NCI-H526 (cell line): ENCODE data around the gene SIDT1.
"Not testable (repeated sequence)": the region's sequence is repeated elsewhere in the genome, so short reads cannot be mapped to it uniquely, and the experiment has no call there.

ENCODE experiments used
- DNase-seq, 2 experiments: peaks; one replicate each; lab custom pipeline; 2025; lab: John Stamatoyannopoulos, UW

SIDT1 gene

DNA sequence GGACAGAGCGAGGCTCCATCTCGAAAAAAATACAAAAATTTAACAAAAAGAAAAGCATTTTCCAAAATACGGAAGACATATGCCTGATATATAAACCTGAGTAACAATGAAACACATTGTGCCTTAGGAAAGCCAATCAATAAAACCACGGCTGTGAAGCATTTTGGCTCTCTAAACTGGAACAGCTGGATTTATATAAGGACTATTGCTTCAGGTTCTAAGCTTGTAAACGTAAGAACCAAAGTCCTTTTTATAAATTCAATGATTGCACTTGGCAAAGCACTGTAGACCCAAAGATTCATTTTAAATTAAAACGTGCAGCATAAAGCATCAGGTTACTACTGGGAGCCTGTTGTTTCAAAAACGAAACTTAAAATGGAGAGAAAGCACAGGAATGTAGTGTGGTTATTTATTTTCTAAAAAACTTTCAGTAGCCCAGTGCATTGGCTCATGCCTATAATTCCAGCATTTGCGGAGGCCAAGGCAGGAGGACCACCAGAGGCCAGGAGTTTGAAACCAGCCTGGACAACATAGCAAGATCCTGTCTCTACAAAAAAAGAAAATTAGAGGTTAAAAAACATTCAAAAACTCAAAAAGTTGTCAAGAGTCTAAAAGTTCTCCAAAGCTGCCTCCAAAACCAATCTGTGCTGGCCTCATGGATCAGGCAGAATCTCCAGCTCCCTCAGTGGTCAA, 102.6 kb downstream of the SIDT1 start:
- DNase-seq: no peak

DNA sequence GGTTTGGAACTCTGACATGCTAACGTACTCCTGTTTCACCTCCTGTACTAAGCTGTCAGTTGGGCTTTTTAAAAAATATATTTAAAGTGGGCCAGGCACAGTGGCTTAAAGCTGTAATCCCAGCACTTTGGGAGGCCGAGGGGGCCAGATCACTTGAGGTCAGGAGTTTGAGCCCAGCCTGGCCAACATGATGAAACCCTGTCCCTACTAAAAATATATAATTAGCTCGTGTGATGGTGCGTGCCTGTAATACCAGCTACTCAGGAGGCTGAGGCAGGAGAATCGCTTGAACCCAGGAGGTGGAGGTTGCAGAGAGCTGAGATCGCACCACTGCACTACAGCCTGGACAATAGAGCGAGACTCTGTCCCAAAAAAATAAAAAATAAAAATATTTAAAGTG, 103.7 kb downstream of the SIDT1 start:
- not testable (repeated sequence) for DNase-seq

DNA sequence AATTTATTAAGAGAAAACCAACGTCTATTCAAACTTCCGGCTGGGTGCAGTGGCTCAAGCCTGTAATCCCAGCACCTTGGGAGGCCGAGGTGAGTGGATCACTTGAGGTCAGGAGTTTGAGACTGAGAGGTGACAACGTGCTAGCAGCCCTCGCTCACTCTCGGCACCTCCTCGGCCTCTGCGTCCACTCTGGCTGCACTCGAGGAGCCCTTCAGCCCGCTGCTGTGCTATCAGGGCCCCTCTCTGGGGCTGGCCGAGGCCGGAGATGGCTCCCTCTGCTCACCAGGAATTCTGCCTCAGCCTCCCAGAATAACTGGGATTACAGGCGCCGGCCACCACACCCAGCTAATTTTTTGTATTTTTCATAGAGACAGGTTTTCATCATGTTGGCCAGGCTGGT, 105.4 kb downstream of the SIDT1 start:
- DNase-seq: no peak

DNA sequence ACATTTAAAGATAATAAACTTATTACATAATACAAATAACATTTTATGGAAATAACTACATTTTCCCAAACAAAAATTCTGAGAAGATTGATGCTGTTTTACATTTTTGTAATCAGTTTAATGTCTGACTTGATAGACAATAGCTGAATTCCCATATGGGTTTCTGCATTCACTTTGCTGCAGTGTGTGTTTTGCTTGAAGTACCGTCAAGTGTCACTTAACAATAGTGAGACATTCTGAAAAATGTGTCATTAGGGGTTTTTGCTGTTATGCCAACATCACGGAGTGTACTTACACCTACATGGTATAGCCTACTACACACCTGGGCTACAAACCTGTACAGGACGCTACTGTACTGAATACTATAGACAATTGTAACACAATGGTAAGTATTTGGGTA, 106.6 kb downstream of the SIDT1 start:
- no peak for DNase-seq

DNA sequence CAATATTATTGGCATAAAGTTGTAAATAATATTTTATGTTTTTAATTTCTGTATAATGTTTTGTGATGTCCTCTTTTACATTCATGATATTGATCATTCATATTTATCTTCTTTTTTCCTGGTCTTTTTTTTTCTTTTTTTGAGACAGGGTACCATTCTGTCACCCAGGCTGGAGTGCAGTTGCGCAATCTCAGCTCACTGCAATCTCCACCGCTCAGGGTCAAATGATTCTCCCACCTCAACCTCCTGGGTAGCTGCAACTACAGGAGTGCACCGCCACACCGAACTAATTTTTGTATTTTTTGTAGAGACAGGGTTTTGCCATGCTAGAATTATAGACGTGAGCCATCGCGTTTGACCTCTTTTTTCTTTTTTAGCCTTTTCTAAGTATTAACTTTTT, 111.2 kb downstream of the SIDT1 start:
- DNase-seq: no peak

DNA sequence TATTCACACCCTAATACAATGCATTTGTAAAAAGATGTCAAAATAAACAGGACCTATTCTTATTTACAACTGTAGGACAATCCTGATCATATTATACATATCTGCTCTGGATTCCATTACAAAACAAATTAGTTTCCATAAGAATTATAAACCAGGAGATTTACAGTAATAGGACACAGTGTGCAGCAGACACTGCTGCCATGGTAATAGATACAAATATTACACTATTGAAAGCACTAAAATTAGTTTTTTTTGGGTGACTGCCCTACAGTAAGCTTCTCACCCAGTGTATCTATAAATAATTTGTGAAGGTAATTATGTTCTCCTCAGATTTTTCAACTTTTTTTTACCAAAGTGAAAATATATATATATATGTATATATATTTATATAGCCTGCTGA, 116.2 kb downstream of the SIDT1 start:
- no peak for DNase-seq

DNA sequence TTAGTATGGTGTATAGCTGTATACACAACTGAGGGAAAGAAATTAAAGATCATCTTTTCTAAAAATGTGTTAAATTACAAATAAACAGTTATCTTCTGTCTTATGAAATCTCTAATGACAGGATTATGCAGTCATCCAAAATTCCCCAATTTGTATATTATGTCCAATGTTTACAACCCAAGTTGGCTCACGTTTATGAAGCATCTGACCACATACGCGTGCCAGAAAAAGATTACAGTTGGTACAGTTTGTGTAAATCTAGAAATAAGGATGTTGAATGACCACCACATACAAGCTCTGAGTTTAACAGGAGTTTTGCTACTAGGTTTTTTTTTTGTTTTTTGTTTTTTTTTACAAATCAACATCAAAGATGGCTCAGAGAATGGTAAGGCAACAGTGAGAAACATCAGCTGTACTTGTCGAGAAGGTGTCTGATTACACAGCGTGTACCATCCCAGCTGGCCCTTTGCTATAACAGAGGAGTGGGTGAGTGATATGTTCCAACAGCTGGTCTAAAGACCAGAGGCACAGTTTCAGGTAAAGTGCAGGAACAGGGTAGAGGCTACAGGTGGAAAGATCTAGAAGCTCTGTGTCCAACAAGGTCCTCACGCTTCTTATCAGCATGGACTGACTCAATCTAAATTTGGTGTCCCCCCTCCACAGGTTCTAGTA, 117.0 kb downstream of the SIDT1 start:
- no peak for DNase-seq

DNA sequence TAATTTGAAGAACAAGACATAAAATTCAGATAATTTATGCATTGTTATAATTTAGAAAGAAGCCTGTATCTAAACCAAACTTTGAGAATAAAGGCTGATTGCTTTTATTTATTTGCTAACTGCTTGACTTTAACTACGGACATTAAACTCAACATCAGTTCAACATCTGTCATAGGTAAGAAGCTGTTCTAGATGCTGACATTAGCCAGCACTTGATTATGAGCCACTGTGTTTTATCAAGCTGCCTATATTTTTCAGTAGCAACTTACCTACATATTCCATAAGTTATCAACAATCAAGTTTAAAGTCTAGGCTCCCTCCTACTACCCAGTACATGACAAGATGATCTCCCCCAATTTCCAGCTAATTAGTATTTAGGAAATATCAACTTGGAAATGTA, 122.0 kb downstream of the SIDT1 start:
- no peak for DNase-seq

DNA sequence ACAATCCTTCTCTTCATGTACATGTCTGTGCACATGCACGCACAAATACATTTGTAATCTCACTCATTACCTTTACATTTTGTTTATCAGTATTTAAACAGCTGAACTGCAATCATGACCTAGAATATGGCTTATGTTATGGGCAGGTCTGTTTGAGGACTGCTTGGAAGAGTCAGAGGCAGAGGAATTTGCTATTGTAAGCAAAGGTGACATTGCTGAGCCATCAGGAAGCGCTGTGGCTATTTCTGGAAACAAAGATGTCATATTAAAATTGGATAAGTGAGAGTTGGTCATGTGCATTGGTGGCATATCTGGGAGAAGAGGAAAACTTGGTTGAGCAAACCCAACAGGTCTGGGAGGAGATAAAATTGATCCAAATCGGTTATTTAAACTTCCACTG, 122.5 kb downstream of the SIDT1 start:
- no peak for DNase-seq

DNA sequence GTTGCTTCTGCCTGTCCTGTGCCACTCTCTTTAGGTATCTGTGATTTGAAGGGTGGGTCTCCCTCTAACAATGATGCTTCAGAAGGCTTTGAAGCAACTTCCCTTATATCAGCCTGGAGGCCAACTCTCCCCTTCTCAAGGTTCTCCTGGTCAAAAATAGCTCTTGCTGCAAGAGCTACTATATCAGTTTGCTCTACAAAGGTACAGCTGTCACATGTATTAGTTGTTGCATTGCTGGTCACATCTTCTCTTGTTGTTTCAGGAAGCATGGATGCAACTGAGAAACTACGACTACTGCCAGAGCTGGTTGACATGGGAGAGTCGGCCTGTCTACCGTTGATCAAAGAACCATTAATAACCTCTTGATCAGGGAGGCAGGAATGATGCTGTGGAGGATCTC, 125.8 kb downstream of the SIDT1 start:
- no peak for DNase-seq

DNA sequence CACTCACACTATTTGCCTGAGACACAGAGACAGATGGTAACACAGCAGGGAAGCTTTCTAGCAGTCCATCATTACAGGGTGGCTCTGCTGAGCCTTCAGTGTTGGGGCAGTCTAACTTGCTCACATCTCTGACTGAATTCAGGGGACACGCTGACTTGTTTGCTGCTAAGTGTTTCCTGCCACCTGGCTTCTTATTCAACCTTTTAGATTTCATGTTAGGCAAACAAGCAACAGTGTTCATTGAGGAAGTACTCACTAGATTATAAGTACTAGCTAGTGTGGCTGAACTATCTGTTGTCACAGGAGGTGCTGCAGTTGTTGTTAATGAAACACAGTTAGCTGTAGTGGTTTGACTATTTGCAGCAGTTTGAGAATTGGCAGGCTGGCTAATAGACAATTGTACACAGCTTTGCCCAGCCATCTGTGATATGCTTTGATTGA, 126.8 kb downstream of the SIDT1 start:
- no peak for DNase-seq

DNA sequence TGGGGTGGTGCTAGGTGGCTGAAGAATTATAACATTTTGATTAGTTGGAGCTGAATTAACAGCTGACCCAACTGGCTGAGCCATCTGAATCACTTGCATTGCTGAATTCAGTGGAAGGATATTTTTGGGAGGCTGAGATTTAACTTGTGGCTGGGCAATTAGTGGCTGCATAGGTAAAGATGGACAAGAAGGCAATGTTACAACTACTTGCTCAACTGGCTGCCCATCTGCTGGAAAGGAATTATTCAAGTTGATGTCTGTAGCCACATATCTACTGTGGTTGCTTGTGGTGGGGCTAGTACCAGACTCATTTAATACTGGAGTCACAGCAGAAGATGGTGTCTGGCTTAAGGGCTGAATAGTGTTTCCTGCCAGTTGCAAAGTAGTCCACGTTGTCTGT, 127.6 kb downstream of the SIDT1 start:
- DNase-seq: no peak

DNA sequence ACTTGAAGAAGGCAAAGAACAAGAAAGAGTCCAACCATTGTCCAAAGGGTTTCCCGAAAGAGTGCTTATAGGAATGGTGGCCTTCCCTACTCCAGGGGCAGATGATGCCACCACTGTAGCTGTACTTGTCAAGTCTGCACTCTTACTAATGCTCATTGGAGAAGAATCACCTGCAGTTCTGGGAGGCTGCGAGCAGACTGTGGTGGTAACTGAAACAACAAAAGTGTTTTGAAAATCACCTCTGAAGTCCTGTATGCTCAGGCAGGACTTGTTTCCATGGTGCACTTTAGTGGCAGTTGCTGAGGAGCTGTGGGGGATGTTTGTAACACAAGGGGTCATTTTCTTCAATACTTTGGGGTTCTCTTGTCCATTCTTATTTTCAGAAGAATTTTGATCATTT, 128.1 kb downstream of the SIDT1 start:
- no peak for DNase-seq

DNA sequence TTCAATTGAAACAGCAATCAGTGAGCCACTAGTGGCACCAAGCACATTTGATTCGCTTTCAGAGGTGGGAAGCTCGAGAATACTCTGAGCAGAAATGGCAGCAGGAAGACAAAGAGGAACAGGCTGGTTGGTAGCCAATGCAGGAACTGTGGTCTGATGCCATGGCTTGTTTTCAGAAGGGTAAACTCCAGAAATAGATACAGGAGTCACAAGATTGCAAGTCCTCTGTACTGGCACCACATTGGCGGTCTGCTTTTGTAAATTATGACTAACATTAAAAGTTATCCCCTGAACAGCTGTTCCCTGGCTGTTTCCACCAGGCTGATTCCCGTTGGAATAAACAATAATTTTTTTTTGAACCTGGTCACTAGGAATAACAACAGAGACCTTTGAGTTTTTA, 128.5 kb downstream of the SIDT1 start:
- DNase-seq: no peak

DNA sequence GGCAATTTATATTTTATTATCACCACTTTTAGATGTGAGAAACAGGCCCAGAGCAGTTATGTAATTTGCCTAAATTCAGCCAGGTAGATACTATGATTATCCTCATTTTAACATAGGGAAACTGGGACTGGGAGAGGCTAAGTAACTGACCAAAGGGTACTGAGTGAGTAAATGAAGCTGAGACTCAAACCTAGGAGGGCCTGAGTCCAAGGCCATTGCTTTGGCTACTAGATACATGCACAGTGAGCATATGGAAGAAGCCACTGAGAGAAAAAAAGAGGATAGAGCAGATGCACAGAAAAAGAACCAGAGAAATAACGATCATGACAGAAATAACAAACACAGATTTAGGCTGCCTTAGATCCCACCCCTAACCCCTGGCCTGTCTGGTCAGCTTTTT, 130.5 kb downstream of the SIDT1 start:
- DNase-seq: no peak

DNA sequence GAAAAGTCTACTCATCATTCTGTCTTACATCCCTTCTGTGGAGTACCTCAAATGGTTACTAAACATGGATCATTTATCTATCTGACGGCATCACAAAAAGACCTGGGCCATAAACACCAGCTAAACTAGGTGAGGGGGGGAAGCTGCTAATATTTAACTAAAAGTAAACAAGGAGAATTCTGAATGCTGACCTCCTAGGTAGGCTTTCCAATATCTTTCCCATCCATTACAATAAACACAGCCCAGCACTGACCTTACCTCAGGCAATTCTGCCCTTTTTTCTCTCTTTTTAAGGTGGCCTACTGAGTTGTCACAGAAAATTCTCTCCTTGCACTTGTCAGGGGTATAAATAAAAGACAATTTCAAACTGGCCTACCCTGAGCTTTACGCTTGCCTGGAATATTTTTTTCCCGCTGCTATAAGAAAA, 131.0 kb downstream of the SIDT1 start:
- peak in 1 of 2 experiments; percentile 0 for DNase-seq

DNA sequence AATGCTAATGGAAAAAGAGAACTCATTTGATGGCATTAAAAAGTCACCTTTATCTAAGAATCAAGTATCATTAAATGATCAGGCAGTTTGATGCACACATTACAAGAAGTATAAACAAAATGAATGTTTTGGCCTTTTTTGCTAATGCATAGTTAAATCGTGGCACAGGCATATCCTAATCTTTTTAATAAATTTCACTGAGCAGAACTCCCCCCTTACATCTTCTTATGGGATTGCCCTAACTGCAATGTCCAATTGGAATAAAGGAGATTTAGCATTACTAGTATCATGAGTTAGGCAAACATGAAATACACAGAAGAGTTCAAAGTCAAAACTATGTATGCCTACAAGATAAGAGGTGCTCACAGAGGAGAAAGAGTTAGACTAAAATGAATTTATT, 131.4 kb downstream of the SIDT1 start:
- DNase-seq: no peak

DNA sequence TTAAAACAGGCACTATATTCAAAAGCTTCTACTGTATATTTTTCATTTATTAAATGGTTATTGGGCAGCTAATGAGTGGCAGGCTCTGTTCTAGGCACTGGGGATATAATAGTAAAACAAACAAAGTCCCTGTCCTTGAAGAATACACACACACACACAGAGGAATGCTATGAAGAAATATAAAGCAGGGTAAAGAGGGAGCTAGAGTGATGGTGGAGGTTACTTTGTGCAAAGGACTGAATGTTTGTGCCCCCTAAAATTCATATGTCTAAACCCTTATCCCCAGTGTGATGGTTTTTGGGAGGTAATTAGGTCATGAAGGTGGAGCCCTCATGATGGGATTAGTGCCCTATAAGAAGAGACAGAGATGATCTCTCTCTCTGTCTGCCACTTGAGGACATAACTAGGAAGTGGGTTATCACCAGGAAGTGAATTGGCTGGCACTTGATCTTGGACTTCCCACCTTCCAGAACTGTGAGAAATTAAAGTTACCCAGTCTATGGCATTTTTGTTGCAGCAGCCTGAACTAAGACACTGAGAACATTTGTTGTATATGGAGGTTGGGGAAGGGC, 132.3 kb downstream of the SIDT1 start:
- no peak for DNase-seq

DNA sequence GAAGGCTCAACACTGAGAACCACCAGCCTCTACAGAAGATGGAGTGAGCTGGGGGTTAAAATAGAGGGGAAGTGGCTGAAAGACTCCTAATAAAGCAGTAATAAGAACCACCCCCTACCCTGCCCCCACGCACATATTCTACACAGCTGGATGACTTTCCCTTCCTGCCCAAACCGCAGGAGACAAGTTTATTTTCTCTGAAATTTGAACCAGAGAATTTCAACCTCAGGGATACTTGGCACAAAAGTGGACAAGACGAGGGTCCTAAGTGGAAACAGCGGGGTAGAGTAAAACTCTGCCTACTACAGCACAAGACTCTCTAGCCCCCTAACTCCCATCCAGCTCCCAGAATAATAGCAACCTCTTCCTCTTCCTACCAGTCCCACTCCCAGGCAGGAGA, 135.7 kb downstream of the SIDT1 start:
- DNase-seq: no peak

DNA sequence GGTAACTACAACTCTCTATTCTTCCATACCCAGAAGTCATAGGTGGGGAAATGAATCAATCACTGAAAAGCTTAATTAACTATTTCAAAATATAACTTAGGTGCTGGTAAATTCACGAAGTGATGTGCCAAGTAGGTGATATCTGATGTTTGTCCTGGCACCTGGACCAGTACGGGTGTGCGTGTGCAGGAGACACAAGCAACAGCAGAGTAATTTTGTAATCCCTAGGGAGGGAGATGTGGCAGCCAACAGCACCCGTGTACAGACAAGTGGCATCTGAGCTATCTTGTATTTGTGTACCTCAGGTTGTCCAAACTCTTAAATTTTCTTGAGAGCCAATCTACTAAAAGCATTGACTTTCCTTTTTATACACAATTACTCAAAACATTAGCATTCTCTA, 141.2 kb downstream of the SIDT1 start:
- no peak for DNase-seq

DNA sequence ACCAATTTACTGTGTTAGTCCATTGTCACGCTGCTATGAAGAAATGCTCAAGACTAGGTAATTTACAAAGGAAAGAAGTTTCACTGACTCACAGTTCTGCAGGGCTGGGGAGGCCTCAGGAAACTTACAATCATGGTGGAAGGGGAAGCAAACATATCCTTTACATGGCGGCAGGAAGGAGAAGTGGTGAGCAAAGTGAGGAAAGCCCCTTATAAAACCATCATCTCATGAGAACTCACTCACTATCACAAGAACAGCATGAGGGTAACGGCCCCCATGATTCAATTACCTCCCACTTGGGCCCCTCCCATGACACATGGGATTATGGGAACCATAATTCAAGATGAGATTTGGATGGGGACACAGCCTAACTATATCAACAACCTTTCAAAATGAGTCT, 143.9 kb downstream of the SIDT1 start:
- no peak for DNase-seq

DNA sequence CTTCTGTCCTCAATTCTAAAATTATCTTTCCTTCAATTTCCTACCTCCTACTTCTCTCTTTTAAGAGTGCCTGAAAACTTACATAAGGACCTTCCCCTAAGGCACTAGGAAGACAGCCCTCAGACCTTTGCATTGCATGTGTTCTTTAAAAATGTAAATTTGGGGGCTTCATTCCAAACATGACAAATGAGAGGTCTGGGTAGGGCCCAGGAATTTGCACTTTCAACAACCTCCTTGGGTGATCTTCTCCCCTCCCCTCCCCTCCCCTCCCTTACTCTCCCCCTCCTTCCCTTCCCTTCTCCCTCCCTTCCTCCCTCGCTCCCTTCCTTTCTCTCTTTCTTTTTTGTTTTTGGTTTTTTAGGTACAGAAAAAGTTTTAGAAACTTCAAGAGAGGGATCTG, 145.4 kb downstream of the SIDT1 start:
- DNase-seq: no peak

DNA sequence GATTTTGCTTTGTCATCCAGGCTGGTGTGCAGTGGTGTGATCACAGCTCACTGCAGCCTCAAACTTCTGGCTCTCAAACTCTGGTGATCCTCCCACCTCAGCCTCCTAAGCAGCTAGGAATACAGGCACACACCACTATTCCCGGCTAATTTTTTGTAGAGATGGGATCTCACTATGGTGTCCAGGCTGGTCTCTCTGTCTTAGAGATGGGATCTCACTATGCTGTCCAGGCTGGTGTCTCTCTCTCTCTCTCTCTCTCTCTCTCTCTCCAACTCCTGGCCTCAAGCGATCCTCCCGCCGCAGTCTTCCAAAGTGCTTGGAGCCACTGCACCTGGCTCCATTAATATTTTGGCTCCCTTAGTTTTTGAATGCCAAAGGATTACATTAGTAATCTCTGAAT, 146.4 kb downstream of the SIDT1 start:
- DNase-seq: no peak
